HG02759 (cell line): Measurements from ENCODE around the gene STIMATE.

Experiments
- ATAC-seq: cut with Tn5 transposase; IDR thresholded peaks from one replicate; pipeline ENCODE4 v1.9.1; 2021; ENCODE audit warnings: mild to moderate bottlenecking, moderate library complexity; ENCODE audit not compliant: unreplicated experiment

STIMATE gene

DNA sequence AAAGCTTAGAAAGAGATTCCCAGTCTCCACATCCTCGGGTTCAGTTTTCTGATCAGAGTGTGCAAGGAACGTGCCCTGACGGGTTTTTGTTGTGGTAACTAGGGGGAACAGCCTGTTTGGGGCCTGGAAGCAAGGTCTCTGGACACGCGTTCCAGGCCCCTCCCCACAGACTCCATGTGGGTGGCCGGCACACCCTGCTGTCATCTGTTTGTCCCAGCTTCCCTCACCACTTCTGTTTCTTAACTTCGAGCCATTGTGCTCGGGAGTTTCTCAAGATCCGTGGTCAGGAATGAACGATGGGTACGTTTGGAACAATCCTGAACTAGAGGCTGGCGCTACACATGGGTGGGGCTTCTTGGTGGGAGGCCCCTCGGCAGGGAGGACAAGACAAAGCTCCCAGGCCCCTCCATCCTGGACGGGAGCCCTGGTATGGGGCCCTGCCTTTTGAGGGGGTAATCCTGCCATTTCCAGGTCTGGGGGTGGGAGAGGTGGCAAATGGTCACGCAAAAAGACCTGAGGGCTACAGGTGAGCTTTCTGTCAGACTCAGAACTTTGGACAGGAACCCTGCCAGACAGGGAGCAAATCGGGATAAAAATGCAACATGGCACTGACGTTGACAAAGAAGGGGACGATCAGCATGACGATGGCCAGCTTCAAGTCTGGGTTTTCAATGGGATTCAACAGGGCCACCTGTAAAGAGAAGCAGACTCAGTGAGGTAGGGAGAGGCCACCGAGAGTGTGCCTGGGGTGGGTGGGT, 54.1 kb downstream of the STIMATE start:
- no peak for ATAC-seq

- ATAC-seq, result no peak
Observed at GRCh38 chr3:52842424-52842823, 54.9 kb downstream of the STIMATE start.

GRCh38 chr3:52841981-52842340, 55.4 kb downstream of the STIMATE start:
- ATAC-seq, result no peak

DNA sequence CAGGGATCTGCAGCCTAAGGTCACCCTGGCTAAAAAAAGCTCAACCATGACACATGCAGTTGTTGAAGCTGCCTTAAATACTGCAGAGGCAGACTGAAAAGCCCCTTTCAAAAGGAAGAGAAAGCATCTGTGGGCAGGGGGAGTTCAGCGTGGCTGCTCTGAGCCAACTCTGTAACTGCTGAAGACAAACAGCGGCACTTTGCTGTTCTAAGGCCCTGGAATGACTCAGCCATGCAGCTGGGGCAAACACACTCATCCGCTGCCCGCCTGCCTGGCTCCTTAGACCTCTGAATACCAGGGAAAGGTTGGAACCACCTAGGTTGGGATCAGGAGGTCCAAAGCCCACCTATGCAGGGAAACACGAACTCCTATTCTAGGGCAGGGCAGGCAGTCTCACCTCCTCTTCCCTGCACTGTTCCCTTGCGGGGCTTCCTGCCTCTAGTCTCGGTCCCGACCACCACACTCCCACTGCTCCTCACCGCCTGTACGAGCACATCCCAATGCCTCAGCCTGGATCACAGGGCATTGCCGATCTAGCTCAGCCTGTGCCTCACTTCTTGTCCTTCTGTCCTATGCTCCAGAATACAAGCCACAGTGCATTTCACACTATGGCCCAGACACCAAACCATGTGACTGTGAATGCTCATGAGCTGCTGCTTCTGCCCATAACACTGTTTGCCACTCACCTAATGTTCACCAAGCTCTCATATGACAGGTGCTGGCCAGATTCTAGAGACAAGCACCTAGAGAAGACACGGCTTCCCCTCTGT, 56.0 kb downstream of the STIMATE start:
- ATAC-seq, result peak; percentile 68

DNA sequence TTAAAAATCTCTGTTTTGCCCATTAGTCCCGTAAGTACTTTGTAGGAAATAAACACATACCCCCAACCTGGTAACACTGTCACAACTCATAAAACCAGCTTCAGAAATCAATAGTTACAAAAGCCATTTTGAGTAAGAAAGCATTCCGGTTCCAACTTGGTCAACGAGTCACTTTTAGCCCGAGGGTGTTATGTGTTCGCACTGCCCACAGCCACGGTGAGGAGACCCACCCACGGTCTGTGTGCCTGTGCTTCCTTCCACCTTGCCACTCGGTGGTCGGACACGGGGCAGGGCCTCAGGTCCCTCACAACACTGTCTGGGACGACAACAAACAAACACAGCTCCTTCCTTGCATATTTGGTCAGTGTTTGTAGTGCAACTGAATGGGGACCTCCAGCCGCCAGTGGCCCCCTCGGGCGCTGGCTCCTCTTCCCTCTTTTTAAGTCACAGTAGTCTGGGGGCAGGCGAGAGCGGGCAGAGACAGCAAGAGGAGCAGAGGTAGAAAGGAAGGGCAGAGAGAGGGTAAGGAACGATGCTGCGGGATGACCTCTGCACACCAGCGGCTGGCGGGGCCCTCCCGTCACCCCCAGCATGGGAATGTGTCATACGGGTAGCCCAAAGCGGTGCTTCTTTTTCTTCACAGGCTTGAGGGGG, 57.3 kb downstream of the STIMATE start:
- ATAC-seq, result no peak

GRCh38 chr3:52839268-52839575, 58.1 kb downstream of the STIMATE start:
- ATAC-seq, result no peak

DNA sequence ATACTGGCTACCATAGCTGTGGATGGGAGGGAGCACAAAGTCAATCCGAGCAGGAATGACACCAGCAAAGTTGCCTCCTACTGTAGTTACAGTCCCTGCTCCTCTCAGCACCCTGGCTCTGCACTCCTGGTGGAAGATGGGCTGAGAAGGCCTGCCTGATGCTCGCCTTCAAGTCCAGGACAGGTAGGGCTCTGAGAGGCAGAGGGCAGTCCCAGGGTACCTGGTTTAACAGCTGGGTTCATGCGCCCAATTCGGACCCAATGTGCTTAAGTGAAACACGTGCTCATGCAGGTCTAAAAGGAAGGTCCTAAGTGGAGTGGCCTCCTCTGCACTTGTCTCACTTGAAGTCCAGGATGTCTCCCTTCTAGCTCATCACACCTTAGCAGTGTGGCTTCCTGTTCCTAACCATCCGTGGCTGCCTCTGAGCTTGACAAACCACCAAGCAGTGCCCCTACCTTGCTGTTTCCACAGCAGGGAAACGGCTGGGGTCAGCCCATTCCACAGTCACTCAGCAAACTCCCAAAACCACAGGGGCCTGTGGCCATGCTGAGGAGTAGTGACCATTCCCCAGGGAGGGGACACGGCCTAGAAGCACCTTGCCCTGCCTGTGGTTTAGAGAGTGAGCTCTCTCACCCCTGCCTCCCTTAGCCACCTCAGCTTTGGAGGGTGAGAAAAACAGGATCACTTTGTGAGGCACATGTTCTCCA, 58.6 kb downstream of the STIMATE start:
- no peak for ATAC-seq

DNA sequence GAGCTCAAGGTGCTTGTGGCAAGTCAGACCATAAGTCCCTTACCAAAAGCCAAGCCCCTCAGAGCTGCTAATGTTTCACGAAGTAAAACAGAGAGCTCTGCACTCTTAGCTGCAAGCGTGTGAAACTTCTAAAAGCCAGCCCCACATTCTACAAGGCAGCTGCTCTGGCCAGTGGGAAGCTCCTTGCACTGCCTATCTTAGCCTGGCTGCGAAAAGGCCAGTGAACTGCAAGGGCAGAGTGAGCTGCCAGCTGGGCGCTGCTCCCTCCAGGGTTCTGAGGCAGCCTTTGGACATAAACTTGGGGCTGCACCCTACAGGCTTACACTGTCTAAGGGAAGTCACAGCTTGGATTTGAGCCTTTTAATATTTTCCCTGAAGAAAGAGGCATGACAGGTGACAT, 60.4 kb downstream of the STIMATE start:
- ATAC-seq, result no peak

DNA sequence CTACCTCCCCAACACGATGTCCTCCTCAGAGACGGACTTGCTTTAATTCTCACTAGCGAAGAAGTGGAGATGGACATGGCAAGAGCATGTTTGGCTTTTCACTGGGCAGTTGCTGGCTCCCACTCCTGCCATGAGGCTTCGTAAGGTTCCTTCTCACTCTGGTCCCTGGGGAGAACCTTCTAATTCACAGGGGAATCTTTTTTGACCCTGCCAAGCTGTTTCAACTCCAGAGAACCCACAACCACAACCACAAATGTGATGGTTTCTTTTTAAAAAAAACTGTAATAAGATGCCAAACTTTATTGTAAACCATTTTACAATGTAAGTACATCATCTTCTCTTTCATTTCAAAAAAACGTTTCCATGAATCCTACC, 60.9 kb downstream of the STIMATE start:
- no peak for ATAC-seq

- ATAC-seq, result no peak
Observed at GRCh38 chr3:52835766-52836470, 61.4 kb downstream of the STIMATE start.

DNA sequence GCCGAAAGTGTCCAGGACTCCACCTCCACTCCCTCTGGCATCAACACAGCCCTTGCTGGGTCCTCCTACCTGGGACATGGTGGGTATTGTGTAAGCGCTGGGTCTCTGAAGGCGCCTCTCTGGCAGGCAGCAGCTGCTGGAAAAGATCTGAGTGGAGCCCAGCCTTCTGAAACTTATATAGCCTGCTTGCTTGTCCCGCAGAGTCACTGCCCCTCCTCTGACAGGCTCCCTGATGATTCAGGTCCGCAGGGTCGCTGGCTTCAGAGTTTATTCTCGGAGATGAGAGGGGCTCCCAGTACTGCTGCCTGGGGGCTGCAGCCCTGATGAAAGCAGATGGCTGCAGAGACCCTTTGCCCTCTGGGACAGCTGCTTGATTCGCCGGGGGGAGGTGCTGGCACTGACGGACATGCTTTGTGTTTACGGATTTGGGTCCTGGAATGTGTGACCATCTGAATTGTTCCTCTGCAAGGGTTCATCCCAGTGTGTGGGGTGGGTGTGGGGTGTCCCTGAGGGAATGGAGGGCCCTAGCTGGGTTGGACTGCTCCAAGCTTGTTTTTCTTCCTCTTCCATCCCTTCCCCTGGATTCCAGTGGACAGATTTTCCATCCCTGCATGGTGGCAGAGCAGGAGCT, 62.4 kb downstream of the STIMATE start, which contains the start of gene MUSTN1:
TSS of gene MUSTN1 (minus strand) at position 149 of the 631 bp plus-strand sequence. CDS start at position 78, 71 bp downstream.
- no peak for ATAC-seq

DNA sequence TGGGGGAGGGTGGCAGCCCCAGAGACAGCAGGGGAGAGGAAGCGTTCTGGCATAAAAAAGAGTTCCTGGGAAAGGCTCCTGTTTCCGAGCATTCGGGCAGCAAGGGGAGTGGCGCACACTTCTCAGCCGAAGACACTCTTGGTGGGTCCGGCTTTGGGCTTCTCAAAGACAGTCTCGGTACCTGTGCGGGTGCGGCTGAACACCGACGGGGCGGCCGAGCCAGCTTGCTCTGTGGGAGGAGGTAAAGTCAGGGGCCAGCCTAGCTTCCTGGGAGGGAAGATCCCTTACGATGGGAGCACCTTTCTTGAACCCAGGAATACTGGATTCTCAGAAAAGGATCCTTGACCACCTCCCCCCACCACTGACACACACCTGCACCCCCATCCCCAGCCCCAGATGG, 64.1 kb downstream of the STIMATE start:
- ATAC-seq, result no peak

DNA sequence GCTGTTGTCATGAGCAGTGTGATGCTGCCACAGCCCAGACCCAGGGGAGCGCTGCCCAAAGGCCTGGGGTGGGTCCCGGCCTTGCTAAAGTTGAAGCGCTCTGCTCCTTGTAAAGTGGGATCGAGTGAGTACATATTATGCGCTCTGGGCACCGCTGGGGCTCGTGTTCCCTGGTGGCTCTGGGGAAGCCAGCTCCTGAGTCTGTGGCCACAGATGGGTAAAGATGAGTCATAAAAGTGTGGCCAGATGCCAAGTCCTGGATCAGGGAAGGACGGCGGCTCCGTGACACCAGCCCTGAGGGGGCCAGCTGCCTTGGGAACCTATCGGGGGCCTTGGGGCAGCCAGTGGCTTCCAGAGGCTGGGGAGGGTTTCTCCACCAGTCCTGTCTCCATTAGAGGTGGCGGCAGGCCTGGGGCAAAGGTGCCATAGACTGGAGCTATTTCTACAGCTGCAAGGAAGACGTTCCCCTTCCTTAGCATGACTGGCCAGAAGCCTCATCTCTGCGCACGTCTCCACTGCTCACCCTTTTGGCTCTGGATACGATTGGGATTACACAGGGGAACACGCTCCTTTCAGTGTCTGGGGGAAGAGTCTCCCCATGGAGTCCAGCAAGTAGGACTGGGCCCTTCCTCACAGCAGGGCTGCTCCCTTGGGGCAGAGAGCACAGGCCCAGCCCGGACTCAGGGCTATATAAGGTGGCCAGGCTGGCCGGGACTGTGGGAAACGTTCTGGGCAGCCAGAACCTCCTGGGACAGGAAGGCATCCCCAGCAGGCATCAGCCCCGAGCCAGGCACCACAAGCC, 65.6 kb downstream of the STIMATE start:
- ATAC-seq, result no peak

- no peak for ATAC-seq
Observed at GRCh38 chr3:52830535-52831258, 66.7 kb downstream of the STIMATE start, which contains the start of gene ITIH4. TSS of gene ITIH4 (minus strand) at chr3:52830672. CDS start at chr3:52830642, 30 bp downstream.

DNA sequence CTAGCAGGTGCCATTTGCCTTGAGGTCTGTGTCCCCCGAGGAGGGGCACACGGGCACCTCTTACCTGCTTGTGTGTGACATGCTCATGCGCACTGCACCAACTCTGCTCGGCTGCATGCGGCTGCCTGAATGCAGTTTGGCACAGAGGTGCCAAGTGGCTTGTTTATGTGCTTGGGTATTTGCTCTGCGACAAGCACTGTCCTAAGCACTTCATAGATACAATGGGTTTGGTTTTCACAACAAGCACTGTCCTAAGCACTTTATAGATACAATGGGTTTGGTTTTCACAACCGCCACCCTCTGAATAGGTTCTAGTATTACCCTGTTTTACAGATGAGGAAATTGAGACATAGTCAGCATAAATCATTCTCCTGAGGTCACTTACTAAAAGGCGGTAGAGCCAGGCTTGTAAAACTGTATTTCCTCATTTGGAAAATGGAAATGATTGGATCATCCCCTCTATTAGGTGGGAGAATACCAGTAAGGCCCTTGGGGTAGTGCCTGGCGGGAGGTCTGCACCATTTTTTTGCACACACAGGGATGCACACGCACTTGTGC, 67.4 kb downstream of the STIMATE start:
- no peak for ATAC-seq

DNA sequence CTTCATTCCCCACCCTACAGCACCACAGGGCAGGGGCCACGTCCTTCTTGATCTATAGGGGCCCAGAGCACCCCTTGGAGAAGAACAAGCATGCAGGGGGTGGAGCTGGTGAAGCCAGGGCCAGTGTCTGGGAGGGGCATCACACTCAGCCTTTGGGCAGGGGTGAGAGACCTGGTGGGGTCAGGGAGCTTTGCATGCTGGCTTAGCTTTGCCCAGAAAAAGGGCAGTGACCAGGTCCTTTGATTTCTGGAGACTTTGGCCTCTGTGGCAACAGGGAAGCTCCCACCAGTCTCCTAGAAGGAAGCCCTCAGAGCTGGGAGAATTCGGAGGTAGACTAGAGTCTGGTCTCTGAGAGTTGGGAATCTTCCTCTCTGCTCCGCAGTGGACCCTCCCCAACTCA, 67.9 kb downstream of the STIMATE start:
- no peak for ATAC-seq

GRCh38 chr3:52827866-52828376, 69.4 kb downstream of the STIMATE start:
- no peak for ATAC-seq

GRCh38 chr3:52827441-52827840, 69.9 kb downstream of the STIMATE start:
- ATAC-seq, result no peak
